T-helper 17 cell (primary cell): Measurements from ENCODE around the gene GTF2E1. TPM values are rescaled to one million over a fixed set of nuclear protein-coding genes. Genes with fewer than 3 reads are reported as not detected.
A peak's percentile ranks its signal among the peaks of the same experiment; 100 is the strongest.
"Not testable (repeated sequence)": the region's sequence is repeated elsewhere in the genome, so short reads cannot be mapped to it uniquely, and the experiment has no call there.

Source experiments
- ATAC-seq: fragments of 150-1000 bp; cut with Tn5 transposase; 2 replicates; pipeline ENCODE4 v1.10.0; 2021; ENCODE audit warnings: mild to moderate bottlenecking, moderate library complexity
- DNase-seq, 3 donors: peaks; one replicate each; pipeline versions ENCODE4 v3.0.0 to v3.0.0-alpha.2; 2020 to 2021
- H3K9me3 ChIP-seq: one replicate; pipeline ENCODE4 v1.7.0; 2013; ENCODE audit warnings: low read length, mild to moderate bottlenecking; ENCODE audit not compliant: control insufficient read depth, poor library complexity, severe bottlenecking
- H3K27ac Mint-ChIP-seq: one replicate; pipeline ENCODE4 v1.8.0; 2022; ENCODE audit warnings: mild to moderate bottlenecking, moderate library complexity, mixed read lengths
- H3K27me3 Mint-ChIP-seq: one replicate; pipeline ENCODE4 v1.8.0; 2022; ENCODE audit warnings: mixed read lengths
- H3K36me3 Mint-ChIP-seq: one replicate; pipeline ENCODE4 v1.8.0; 2022; ENCODE audit warnings: low read depth, mixed read lengths
- H3K4me1 Mint-ChIP-seq: one replicate; pipeline ENCODE4 v1.8.0; 2022; ENCODE audit warnings: mild to moderate bottlenecking, mixed read lengths
- H3K4me3 Mint-ChIP-seq: one replicate; pipeline ENCODE4 v1.8.0; 2022; ENCODE audit warnings: mild to moderate bottlenecking, moderate library complexity, mixed read lengths
- total RNA-seq, 4 donors: library from RNA in 2 of 4; stranded (reverse) in 2 of 4; gene quantifications; one replicate each; pipeline ENCODE4 v1.2.3 and lab custom pipeline; 2022 to 2026

Gene GTF2E1
- total RNA-seq, 2 donors from 2014 or later = 9.6 to 11.4 TPM

- no peak for ATAC-seq
- no peaks in the 10 kb centered on the region for H3K9me3 ChIP-seq
- DNase-seq = no peak
- peaks cover 4% of the 10 kb centered on the region for H3K36me3 Mint-ChIP-seq
- peak overlapping the region; percentile 99 for H3K27ac Mint-ChIP-seq
- no peaks in the 10 kb centered on the region for H3K27me3 Mint-ChIP-seq
- H3K4me3 Mint-ChIP-seq = peak overlapping the region; percentile 95
- H3K4me1 Mint-ChIP-seq = peaks cover 32% of the 10 kb centered on the region
Observed at GRCh38 chr3:120741320-120741719, 1.2 kb upstream of the GTF2E1 start.

- no peaks in the 10 kb centered on the region for H3K9me3 ChIP-seq
- Mint-ChIP-seq H3K4me1 (peaks cover 32% of the 10 kb centered on the region), H3K36me3 (peaks cover 4% of the 10 kb centered on the region), H3K27ac (peak overlapping the region; percentile 99), H3K4me3 (peak overlapping the region; percentile 95), H3K27me3 (no peaks in the 10 kb centered on the region)
- ATAC-seq (peak; percentile 27), DNase-seq (no peak)
Observed at GRCh38 chr3:120741837-120742197, 727 bp upstream of the GTF2E1 start.

- Mint-ChIP-seq H3K27ac (peak overlapping the region; percentile 99), H3K4me1 (peaks cover 32% of the 10 kb centered on the region), H3K4me3 (peak overlapping the region; percentile 95), H3K27me3 (no peaks in the 10 kb centered on the region), H3K36me3 (peaks cover 2% of the 10 kb centered on the region)
- H3K9me3 ChIP-seq = no peaks in the 10 kb centered on the region
- DNase-seq = peak in 1 of 3 donors; percentile 18
- ATAC-seq = peak; percentile 10
Observed at GRCh38 chr3:120742849-120743365, 363 bp downstream of the GTF2E1 start.

GRCh38 chr3:120743556-120744195 is 1.1 kb downstream of the GTF2E1 start:
- DNase-seq = no peak
- ATAC-seq = no peak
- H3K4me1 Mint-ChIP-seq = peaks cover 32% of the 10 kb centered on the region
- H3K27me3 Mint-ChIP-seq = no peaks in the 10 kb centered on the region
- H3K4me3 Mint-ChIP-seq = peak overlapping the region; percentile 95
- peaks cover 2% of the 10 kb centered on the region for H3K36me3 Mint-ChIP-seq
- no peaks in the 10 kb centered on the region for H3K9me3 ChIP-seq
- H3K27ac Mint-ChIP-seq = peak overlapping the region; percentile 99

- no peak for ATAC-seq
- peak overlapping the region; percentile 99 for H3K27ac Mint-ChIP-seq
- peaks cover 34% of the 10 kb centered on the region for H3K4me1 Mint-ChIP-seq
Observed at GRCh38 chr3:120745466-120745865, 2.9 kb downstream of the GTF2E1 start.

GRCh38 chr3:120749843-120750242 is 7.3 kb downstream of the GTF2E1 start:
- H3K36me3 Mint-ChIP-seq = peaks cover 2% of the 10 kb centered on the region
- DNase-seq (no peak), ATAC-seq (no peak)
- no peaks in the 10 kb centered on the region for H3K9me3 ChIP-seq
- H3K4me1 Mint-ChIP-seq = peaks cover 14% of the 10 kb centered on the region
- H3K27me3 Mint-ChIP-seq = no peaks in the 10 kb centered on the region
- H3K27ac Mint-ChIP-seq = no peak overlapping the region
- H3K4me3 Mint-ChIP-seq = no peak overlapping the region

More at GRCh38 chr3:120745466-120745865, 2.9 kb downstream of the GTF2E1 start:
- Mint-ChIP-seq H3K36me3 (peaks cover 2% of the 10 kb centered on the region), H3K27me3 (no peaks in the 10 kb centered on the region), H3K4me3 (no peak overlapping the region)
- DNase-seq = no peak
- no peaks in the 10 kb centered on the region for H3K9me3 ChIP-seq

GRCh38 chr3:120752230-120752629 is 9.7 kb downstream of the GTF2E1 start:
- H3K27me3 Mint-ChIP-seq = no peaks in the 10 kb centered on the region
- H3K9me3 ChIP-seq = no peaks in the 10 kb centered on the region
- peaks cover 18% of the 10 kb centered on the region for H3K4me1 Mint-ChIP-seq
- DNase-seq (no peak), ATAC-seq (no peak)
- H3K4me3 Mint-ChIP-seq = no peak overlapping the region
- peaks cover 2% of the 10 kb centered on the region for H3K36me3 Mint-ChIP-seq
- no peak overlapping the region for H3K27ac Mint-ChIP-seq

- H3K9me3 ChIP-seq = no peaks in the 10 kb centered on the region
- H3K36me3 Mint-ChIP-seq = peaks cover 2% of the 10 kb centered on the region
- peaks cover 18% of the 10 kb centered on the region for H3K4me1 Mint-ChIP-seq
- H3K27me3 Mint-ChIP-seq = no peaks in the 10 kb centered on the region
- no peak overlapping the region for H3K4me3 Mint-ChIP-seq
- ATAC-seq (no peak), DNase-seq (no peak)
- H3K27ac Mint-ChIP-seq = no peak overlapping the region
Observed at GRCh38 chr3:120752865-120753264, 10.3 kb downstream of the GTF2E1 start.

GRCh38 chr3:120753810-120754209 is 11.3 kb downstream of the GTF2E1 start:
- peaks cover 18% of the 10 kb centered on the region for H3K4me1 Mint-ChIP-seq
- H3K27me3 Mint-ChIP-seq = no peaks in the 10 kb centered on the region
- ATAC-seq (no peak), DNase-seq (no peak)
- H3K36me3 Mint-ChIP-seq = peaks cover 4% of the 10 kb centered on the region
- no peak overlapping the region for H3K4me3 Mint-ChIP-seq
- no peaks in the 10 kb centered on the region for H3K9me3 ChIP-seq
- peak overlapping the region; percentile 8 for H3K27ac Mint-ChIP-seq

- ATAC-seq (no peak), DNase-seq (no peak)
- H3K27ac Mint-ChIP-seq = no peak overlapping the region
- H3K4me3 Mint-ChIP-seq = no peak overlapping the region
- H3K4me1 Mint-ChIP-seq = peaks cover 34% of the 10 kb centered on the region
- no peaks in the 10 kb centered on the region for H3K9me3 ChIP-seq
- peaks cover 4% of the 10 kb centered on the region for H3K36me3 Mint-ChIP-seq
- H3K27me3 Mint-ChIP-seq = no peaks in the 10 kb centered on the region
Observed at GRCh38 chr3:120756061-120756460, 13.5 kb downstream of the GTF2E1 start.

- ATAC-seq = not testable (repeated sequence)
Observed at GRCh38 chr3:120758551-120758950, 16.0 kb downstream of the GTF2E1 start.

GRCh38 chr3:120762615-120763014 is 20.1 kb downstream of the GTF2E1 start:
- no peak for DNase-seq
- Mint-ChIP-seq H3K27ac (no peak overlapping the region), H3K27me3 (no peaks in the 10 kb centered on the region), H3K4me3 (no peak overlapping the region), H3K36me3 (peaks cover 2% of the 10 kb centered on the region), H3K4me1 (peaks cover 50% of the 10 kb centered on the region)
- no peak for ATAC-seq
- no peaks in the 10 kb centered on the region for H3K9me3 ChIP-seq

More at GRCh38 chr3:120758551-120758950, 16.0 kb downstream of the GTF2E1 start:
- H3K36me3 Mint-ChIP-seq, H3K27ac Mint-ChIP-seq, DNase-seq, H3K27me3 Mint-ChIP-seq, H3K9me3 ChIP-seq, H3K4me3 Mint-ChIP-seq: not testable (repeated sequence)
- H3K4me1 Mint-ChIP-seq = peaks cover 39% of the 10 kb centered on the region

GRCh38 chr3:120763601-120764000 is 21.1 kb downstream of the GTF2E1 start:
- H3K9me3 ChIP-seq = no peaks in the 10 kb centered on the region
- H3K36me3 Mint-ChIP-seq = peaks cover 2% of the 10 kb centered on the region
- H3K27me3 Mint-ChIP-seq = no peaks in the 10 kb centered on the region
- peaks cover 55% of the 10 kb centered on the region for H3K4me1 Mint-ChIP-seq
- ATAC-seq = no peak
- H3K4me3 Mint-ChIP-seq = no peak overlapping the region
- no peak for DNase-seq
- peak overlapping the region; percentile 53 for H3K27ac Mint-ChIP-seq

GRCh38 chr3:120764206-120764605 is 21.7 kb downstream of the GTF2E1 start:
- H3K4me3 Mint-ChIP-seq = no peak overlapping the region
- H3K4me1 Mint-ChIP-seq = peaks cover 55% of the 10 kb centered on the region
- ATAC-seq = no peak
- H3K27me3 Mint-ChIP-seq = no peaks in the 10 kb centered on the region
- H3K27ac Mint-ChIP-seq = peak overlapping the region; percentile 53
- no peaks in the 10 kb centered on the region for H3K9me3 ChIP-seq
- H3K36me3 Mint-ChIP-seq = peaks cover 2% of the 10 kb centered on the region
- DNase-seq = no peak
